ENCODE results near the gene PQBP1.
"Not testable (repeated sequence)": the region's sequence is repeated elsewhere in the genome, so short reads cannot be mapped to it uniquely, and the experiment has no call there.

The PQBP1 gene, protein sequence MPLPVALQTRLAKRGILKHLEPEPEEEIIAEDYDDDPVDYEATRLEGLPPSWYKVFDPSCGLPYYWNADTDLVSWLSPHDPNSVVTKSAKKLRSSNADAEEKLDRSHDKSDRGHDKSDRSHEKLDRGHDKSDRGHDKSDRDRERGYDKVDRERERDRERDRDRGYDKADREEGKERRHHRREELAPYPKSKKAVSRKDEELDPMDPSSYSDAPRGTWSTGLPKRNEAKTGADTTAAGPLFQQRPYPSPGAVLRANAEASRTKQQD

DNA sequence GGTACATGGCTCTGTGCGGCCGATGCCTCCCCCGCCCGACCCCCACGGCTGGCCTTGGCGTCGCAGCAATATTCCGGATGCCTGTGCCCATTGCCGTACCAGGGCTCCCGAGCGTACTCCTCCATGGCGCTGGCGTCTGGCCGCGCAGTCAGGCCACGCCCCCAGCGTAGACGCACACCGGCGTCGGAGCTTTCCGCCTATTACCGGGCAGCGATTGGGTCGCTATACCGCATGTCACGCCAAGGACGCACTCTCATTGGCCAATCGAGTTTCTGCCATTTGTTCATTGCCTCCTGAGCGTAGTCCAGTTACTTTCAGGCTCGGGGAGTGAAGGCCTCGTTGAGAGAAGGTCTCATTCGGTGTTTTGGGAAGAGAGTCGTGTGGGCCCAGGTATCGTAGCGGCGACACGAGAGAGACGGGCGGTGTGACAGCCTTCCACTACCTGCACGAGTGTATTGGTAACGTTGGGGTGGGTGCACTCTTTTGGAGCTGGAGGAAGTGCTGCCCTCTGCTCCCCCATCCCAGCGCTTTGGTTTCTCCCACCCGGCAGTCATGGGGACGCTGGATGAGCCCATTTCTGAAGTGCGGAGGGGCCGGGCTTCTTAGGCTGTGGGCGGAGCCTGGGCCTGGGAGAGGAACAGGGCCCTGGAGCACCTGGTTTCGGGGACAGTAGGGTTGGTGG lies at the start of gene PQBP1, which contains the start of gene TIMM17B:
TSS of gene PQBP1 (plus strand) at position 306 of the 682 bp plus-strand sequence. CDS start 580 bp downstream, outside the sequence.
TSS of gene TIMM17B (minus strand) at position 144 of the 682 bp plus-strand sequence. CDS start at position 125, 19 bp downstream.
- DNase-seq: peak; percentile 94

DNA sequence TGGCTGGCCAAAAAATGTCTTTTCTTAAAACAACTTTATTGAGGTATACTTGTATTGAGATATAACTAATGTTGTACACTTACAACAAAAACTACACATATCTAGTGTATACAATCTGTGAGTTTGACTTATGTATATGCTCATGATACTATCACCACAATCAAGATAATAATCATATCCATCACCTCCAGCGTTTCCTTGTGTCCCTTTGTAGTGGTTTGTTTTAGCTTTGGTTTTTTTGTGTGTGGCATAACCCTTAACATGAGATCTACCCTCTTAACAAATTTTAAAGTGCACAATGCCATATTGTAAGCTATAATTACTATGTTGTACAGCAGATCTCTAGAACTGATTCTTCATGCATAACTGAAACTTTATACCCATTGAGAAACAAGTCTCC lies 48.9 kb upstream of the PQBP1 start:
- peak in 1 of 2 donors; percentile 19 for DNase-seq

DNA sequence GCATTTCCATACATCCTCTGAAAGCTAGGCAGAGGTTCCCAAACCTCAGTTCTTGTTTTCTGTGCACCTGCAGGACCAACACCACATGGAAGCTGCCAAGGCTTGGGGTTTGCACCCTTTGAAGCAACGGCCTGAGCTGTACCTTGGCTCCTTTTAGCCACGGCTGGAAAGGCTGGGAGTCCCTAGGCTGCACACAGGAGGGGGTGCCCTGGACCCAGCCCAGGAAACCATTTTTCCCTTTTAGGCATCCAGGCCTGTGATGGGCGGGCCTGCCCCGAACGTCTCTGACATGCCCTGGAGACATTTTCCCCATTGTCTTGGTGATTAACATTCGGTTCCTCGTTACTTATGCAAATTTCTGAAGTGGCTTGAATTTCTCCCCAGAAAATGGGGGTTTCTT lies 44.9 kb upstream of the PQBP1 start:
- no peak for DNase-seq

DNA sequence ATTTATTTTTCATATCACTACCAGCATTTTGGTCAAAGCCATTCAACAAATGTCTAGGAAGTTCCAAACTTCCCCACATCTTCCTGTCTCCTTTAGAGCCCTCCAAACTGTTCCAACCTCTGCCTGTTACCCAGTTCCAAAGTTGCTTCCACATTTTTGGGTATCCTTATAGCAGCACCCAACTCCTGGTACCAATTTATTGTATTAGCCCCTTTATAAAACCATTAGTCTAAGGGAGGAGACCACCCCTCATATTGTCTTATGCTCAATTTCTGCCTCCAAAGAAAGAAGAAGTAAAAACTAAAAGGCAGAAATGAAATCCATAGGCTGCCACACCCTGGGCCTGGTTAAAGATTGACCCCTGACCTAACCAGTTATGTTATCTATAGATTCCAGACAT lies 44.2 kb upstream of the PQBP1 start:
- not testable (repeated sequence) for DNase-seq

DNA sequence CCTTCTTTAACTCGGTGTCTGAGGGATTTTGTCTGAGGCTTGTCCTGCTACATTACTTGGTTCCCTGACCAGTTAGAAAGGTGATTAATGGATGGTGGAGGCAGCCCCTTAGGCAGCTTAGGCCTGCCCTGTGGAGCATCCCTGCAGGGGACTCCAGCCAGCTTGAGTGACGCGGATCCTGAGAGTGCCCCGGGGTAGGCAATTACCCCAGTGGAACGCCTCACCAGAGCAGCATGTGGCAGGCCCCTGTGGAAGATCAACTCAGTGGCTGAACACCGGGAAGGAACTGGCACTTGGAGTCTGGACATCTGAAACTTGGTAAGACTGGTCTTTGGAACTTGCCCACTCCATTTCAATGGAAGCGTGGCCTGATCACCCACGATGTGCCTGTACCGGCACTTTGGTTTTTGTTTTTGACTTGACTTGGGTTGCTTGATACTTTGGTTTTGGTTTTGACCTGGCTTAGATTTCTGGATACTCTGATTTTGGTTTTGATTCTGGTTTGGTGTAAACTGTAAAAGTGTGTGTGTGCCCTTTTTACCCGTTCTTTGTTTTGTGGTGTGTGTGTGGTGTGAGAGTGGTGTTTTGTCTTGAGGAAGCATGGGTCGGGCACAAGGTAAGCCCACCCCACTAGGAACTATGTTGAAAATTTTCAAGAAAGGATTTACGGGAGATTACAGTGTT lies 43.5 kb upstream of the PQBP1 start:
- DNase-seq: not testable (repeated sequence)

DNA sequence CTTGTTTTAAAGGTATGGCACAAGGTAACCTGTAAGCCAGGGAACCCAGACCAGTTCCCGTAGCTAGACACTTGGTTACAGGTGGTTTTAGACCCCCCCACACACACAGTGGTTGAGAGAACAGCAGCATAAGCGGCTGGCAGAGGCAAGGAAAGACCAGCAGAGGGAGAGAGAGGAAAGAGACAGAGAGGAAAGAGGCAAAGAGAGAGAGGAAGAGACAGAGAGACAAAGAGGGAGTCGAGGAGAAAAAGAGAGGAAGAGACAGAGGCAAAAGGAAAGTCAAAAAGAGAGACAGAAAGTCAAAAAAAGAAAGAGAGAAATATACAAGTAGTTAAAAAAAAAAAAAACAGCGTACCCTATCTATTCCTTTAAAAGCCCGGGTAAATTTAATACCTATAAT lies 42.8 kb upstream of the PQBP1 start:
- peak in 1 of 2 donors; percentile 26 for DNase-seq

DNA sequence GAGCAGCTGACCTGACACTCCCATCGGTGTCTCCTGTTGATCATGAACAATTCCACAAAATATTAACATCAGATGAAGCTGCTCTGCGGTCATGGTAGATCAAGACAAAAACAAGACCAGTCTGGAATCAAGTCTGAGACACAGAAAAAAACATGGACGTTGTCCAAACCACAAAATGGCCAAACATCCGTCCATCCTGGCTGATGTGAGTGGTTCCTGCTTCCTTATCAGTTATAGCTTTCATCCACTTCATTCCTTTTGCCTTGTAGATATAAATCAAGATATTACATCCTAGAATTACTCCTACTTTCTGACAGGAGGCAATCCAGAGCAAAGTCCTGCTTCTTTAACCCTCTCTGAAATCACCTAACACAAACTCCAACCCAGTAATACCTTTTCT lies 33.5 kb upstream of the PQBP1 start:
- DNase-seq: no peak

DNA sequence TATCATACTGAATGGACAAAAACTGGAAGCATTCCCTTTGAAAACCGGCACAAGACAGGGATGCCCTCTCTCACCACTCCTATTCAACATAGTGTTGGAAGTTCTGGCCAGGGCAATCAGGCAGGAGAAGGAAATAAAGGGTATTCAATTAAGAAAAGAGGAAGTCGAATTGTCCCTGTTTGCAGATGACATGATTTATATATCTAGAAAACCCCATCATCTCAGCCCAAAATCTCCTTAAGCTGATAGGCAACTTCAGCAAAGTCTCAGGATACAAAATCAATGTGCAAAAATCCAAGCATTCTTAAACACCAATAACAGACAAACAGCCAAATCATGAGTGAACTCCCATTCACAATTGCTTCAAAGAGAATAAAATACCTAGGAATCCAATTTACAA lies 25.7 kb upstream of the PQBP1 start:
- DNase-seq: not testable (repeated sequence)

DNA sequence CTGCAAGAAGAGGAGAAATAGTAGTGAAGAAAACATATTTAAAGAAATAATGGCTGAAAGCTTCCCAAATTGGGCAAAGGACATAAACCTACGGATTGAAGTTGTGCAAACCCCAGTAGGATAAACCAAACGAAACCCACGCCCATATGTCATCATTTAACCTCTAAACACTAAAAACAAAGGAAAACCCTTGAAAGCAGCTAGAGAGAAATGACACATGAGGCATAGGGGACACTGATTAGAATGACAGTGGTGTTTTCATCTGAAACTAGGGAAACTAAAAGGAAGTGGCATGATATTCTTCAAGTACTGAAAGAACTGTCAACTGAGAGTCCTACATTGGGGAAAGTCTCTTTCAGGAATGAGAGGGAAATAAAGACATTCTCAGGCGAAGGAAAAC lies 20.8 kb upstream of the PQBP1 start:
- DNase-seq: not testable (repeated sequence)

DNA sequence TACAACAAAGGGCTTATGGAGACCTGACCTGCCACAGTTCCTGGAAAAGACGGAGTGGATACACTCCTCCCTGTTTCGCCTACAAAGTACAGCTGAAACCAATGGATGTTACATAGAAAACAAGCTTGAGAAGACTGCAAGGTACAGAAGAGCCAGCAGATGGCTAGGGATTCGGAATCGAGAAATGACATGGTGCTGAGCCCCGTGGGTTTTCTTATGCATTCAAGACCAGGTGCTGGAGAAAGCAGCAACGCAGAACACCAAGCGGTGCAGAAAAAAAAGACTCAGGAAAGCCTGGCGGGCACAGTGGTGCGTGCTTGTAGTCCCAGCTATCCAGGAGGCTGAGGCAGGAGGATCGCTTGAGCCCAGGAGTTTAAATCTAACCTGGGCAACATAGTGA lies 14.0 kb upstream of the PQBP1 start:
- DNase-seq: no peak

DNA sequence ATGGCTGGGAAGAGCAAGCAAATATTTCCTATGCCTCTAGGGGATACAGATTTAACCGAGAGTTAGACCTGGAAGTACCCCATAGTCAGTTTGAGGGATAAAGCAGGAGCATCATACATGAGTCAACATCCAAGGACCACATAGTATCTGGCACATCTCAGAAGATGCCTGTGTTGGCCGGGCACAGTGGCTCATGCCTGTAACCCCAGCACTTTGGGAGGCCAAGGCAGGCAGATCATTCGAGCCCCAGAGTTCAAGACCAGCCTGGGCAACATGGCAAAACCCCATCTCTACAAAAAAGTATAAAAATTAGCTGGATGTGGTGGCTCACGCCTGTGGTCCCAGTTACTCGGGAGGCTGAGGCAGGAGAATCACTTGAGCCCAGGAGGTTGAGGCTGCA lies 11.1 kb upstream of the PQBP1 start:
- not testable (repeated sequence) for DNase-seq

DNA sequence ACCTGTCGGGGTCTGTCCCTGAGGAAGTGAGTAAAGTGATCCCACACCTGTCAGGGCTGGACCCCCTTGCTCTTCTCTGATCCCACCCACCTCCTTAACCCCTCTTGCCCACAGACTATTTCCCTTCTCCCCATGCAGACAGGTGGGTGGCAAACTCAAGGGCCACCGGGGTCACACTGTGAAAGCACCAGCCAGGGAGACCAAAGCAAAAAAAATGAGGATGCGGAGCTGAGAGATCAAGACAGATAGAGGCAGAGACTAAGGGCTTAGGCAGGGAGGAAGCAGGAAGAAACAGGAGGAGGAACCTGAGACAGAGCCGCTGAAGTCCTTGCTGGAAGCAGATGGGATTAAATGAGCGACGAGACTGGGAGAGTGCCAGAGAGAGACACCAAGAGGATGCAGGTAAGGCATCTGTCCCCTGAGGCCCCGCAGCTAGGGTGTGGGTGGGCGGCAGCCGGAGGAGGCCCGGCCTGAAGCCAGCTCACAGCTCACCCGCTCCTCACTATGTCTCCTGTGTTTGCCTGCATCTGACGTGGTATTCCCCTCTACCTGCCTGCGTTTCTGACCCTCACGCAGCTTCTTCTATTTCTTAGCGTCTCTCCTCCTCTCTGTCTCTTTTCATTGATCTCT lies 7.3 kb upstream of the PQBP1 start:
- no peak for DNase-seq

DNA sequence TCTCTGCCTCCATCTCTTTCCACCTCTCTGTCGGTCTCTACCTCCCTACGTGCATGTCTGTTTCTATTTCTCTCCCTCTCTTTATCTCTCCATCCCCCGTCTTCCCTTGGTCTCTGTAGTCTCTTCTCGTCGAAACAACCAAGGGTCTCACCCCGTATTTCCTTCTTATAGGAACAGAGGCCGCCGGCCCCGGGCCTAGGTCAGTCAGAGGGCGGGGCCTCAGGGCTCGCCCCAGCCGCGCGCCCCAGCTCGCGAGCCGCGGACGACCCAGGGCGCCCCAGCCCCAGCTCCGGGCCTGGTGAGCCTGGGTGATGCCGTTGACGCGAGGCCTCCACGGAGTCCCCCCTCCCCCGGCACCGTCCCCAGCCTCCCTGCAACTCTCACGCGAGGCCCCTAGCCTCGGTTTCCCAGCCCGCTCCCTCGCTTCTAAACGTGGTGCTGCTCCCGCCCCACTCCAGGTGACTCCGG lies 6.8 kb upstream of the PQBP1 start:
- no peak for DNase-seq

DNA sequence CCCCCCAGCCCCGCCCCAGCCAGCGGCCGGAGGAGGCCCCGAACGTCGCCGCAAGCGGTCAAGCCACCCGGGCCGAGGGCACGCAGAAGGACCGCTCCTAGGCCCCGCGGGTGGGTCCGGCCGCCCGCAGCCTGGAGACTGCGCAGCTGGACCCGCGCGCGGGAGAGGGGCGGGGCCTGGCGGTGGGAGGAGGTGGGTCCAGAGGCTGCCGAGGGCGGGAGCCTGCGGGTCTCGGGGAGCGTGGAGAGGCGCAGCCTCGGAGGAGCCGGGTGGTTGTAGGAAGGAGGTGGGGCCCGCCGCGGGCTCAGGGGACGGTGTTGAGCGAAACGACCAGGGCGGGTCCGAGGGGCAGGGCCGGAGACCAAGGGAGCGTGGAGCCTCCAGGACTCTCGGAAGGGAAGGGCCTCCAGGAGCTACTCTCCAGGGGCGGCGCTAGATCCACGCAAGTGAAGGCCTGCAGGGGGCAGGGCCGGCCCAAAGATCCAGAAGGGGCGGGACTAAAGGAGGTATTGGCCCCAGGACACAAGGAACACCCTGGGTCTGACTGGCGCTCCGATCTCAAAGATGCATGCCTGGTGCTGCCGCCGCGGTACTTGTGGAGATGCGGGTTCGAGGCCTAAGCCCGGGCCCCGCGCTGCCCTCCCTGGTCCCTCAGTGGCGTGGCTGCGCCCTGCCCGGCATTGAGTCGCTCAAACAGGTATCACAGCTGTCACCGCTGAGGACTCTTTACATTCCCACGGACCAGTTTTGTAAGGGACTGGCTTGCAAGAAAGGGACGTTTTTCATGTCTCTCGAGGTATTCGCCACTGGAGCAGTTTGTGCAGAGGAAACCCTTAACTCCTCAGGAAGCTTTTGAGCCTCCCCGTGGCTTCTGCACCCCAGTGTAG lies 6.1 kb upstream of the PQBP1 start:
- peak; percentile 84 to 85 for DNase-seq

DNA sequence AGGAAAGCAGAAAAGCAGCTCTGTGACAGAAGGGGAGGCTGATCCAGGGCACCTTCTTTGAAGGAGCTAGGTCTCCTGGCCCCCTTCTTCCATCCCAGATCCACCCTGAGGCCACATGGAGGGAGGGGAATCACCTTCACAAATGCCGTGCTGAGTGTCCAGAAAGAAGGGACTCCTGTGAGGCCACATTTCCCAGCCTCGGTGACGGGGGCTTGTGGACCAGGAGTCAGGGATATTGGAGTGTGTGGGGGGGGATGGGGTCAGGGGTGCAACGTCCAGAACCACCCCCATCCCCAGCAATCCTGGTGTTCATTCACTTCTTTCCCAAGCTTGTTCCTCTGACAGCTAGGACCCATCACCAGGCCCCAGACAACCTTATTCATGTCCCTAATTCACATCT lies 4.8 kb upstream of the PQBP1 start:
- no peak for DNase-seq

DNA sequence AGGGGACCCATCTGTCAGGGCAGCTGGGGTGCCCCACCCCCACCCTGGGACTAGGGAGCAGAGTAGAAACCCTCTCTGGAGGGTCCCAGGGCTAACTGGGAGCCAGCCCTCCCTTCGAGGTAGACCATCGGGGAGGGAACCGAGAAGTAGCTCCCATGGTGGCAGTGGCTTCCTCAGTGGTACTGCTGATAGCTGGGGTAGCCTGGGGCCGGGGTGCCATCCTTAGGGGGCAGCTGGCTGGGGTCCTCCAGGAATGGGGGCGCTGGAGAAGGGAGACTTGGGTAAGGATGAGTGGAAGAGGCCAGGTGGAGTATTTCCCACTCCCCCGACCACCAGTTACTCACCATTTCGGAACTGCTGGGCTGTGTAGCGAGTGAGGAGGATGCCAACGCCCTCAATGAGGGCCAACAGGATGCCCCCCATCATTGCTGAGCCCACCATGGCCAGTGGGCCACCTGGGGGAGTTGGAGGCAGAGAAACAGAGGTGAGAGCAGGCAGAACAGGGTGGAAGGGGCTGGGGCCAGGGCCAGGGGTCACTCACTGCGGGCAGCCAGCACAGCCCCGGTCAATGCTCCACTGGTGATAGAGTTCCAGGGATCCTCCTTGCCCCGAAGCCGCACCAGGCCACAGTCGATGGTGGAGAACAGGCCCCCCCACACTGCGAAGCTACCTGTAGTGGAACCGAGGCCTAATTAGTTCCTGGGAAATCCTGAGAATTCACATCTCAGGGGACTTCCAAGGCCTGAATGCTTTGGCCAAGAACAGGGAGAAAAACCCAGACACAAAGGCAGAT lies 4.0 kb upstream of the PQBP1 start:
- DNase-seq: no peak

DNA sequence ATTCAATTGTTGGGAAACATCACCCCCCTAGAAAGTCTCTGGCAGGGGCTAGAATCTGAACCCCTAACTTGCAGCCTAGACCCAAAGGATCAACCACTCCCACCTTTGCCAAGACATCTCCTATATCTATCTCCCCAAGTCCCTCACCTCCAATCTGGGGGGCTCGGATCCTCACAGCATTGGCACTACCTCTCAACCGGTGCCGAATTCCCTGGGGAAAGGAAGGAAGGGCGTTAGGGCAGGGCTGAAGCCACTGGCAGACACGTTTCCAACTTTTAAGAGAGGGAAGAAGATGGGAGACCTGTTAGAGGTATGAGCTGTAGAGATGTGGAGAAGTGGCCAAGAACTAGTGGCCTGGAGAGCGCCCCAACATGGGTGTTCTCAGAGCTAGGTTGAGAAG lies 2.8 kb upstream of the PQBP1 start:
- no peak for DNase-seq

DNA sequence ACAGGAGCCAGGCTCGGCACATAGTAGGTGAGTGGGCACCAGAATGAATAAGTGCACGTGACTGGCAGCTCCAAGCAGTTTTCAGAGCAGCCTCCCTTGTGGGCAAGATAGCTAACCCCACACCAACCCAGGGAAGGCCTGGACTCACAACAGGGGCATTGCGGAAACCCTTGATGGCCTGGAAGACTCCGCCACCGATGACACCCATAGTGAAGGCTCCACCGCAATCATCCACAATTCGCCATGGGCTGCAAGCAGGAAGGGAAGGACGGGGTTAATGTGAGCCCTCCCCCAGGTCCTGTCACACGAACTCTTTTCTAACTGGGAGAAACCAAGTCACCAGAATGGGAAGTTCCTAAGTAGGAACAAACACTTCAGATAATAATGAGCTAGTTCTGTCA lies 1.1 kb upstream of the PQBP1 start:
- DNase-seq: no peak

DNA sequence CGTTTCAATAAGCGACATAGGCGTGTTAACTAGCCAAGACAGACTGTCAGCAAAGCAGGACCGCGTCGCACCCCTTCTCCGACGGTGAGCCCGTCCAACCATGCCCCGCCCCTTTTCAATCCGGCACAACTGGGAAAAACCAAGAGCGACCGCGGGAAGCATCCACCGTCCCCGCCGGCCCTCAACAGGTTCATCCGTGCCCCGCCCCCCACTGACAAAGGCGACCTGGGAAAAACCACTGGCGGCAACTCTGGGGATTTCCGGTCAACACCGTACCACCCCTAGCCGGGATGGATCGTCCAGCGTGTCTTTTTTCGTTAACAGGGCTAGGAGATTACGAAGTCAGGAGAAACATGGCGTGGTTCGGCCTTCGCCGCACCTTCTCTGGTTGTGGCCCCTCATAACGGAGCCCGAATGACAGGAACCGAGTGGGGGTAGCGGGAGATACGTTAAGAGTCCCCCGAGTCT lies 539 bp upstream of the PQBP1 start:
- peak; percentile 80 for DNase-seq

DNA sequence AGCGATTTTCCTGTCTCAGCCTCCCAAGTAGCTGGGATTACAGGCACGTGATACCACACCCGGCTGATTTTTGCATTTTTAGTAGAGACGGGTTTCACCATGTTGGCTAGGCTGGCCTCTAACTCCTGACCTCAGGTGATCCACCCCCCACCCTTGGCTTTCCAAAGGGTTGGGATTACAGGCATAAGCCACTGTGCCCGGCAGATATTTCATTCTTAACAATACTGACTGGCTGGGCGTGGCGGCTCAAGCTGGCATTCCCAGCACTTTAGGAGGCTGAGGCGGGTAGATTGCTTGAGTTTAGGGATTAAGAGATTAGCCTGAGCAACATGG lies 1.3 kb downstream of the PQBP1 start:
- DNase-seq: no peak

DNA sequence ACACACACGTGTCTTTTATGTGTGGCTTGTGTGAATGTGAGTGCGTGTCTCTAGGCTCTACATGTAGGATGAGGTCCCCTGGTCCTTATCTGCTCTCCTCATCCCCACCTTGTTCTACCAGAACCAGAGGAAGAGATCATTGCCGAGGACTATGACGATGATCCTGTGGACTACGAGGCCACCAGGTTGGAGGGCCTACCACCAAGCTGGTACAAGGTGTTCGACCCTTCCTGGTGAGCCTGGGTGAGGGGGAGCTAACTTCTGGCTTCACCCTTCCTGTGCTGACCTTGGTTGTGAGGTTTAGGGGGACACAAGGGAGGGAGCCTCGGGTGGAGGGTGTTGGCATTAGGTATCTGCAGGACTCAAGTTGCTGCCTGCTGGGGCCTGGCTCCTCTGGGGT lies 3.3 kb downstream of the PQBP1 start:
- no peak for DNase-seq
